T-helper 9 cell (primary cell): ENCODE data around the gene CEP72.
"Not testable (repeated sequence)": the region's sequence is repeated elsewhere in the genome, so short reads cannot be mapped to it uniquely, and the experiment has no call there.

ENCODE experiments used
- DNase-seq: peaks from one replicate; pipeline ENCODE4 v3.0.0-alpha.2; 2020

The CEP72 gene

DNA sequence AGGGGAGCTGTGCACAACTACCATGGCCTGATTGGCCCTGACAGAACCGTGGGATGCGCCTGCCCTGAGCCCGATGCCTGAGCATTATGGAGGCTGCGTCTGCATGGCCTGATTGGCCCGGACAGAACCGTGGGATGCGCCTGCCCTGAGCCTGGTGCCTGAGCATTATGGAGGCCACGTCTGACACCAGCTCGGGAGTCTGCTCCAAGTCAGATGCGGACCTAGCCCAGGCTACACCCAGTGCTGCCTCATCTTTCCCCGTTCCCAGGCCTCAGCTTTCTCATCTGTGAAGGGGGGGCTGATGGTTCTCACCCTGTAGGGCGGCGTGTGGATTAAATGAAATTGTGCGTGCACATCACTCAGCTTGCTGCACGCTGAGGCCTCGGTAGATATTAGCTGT, 7.3 kb downstream of the CEP72 start:
- no peak for DNase-seq

- no peak for DNase-seq
Observed at GRCh38 chr5:620152-620551, 8.0 kb downstream of the CEP72 start.

DNA sequence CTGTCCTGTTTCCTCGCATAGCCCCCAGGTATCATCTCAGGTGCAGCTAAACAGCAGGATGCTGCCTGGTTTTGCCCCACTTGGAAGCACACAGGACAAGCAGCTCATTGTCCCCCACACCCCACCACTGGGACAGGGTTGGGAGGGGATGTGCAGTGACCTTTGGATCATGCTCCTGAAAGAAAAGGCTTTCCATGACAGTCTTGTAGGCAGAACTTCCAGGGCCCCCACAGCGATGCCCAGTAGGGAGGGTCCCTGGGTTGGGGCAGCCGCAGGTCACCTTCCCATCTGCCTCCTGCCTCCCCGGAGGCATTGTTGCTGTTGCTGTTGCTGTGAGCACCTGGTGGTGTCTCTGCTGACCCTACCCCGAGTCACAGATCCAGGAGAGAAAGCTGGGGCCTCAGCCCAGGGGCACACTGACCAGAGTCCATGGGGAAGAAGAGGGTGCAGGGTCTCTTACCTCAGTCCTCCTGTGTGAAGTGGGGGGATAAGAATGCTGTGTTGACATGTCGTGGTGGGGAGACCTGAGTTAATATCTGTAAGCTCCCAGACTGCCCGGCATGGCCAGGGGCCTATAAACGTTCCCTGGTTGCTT, 8.5 kb downstream of the CEP72 start:
- DNase-seq, result no peak

DNA sequence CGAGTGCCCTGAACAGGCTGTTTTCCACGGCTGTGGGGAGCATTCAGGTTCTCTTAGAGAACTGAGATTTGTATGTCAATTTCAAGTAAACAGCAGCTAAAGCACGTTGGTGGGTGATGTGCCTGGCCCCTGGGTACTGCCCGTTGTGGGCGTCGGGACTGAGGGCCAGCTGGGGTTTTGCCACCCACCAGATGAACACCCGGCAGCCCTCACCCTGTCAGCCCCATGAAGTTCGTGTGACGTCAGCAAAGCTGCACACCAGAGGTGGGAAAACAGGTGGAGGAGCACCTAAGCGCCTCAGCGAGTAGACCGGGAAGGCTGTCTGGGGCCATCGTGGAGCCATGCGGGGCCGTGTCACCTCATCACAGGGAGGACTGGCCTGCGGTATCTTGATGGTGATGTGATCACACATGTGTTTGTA, 9.2 kb downstream of the CEP72 start:
- DNase-seq, result no peak

- no peak for DNase-seq
Observed at GRCh38 chr5:622359-622758, 10.2 kb downstream of the CEP72 start.

GRCh38 chr5:622946-623522, 10.9 kb downstream of the CEP72 start:
- no peak for DNase-seq

DNA sequence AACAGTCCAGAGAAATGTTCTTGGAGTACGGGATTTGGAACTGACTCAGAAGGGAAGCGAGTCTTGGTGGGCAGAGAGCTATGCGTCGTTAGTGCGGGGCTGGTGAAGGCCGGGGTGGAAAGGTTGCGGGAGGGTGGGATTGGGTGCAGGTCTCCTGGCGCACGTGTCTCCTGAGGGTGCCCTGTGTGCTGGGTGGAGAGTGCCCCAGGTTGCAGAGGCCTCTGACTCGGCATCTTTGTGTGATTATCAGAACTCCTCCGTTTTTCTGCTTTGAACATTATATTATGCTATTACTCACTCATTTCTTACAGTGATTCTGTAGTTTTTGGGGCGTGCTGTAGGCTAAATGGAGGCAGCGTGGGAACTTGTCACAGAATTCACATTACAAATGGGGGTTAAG, 11.4 kb downstream of the CEP72 start:
- DNase-seq, result no peak

DNA sequence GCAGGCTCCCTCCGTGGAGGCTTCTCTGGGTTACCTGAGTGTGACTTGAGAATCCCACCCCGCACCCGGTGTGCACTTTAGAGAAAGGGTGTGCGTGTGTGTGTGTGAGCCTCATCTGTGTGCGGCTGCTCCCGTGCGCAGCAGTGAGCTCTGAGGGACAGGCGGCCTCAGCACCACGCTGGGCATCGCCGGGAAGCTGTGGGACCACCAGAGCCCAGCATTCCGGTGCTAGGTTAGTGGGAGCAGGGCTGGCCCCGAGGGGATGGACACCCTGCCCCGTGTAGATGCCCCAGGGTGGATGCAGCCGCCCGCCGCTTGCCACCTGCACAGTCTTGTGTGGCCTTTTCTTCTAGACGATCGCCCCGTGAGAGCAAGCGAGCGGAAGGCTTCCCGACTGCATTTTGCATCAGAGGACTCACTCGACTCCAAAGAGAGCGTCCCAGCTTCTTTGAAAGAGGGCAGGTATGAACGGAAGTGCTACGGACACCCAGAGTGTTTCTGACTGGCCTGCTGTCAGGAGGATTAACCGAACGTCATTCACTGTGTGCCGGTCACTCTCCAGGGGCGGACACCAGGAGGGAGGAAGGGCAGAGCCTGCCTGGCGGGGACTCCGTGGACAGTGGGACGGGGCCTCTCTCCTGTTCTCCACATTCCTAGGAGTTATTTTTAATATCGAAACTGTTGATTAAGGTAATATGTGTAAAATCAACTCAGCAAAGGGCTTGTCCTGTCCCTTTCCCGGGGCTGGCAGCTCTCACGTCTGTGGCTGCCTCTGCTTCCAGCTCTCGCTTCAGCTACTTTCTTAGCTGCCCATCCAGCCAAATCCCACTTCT, 12.2 kb downstream of the CEP72 start:
- DNase-seq, result no peak

- DNase-seq, result no peak
Observed at GRCh38 chr5:624951-625230, 12.8 kb downstream of the CEP72 start.

GRCh38 chr5:625516-625915, 13.4 kb downstream of the CEP72 start:
- no peak for DNase-seq

DNA sequence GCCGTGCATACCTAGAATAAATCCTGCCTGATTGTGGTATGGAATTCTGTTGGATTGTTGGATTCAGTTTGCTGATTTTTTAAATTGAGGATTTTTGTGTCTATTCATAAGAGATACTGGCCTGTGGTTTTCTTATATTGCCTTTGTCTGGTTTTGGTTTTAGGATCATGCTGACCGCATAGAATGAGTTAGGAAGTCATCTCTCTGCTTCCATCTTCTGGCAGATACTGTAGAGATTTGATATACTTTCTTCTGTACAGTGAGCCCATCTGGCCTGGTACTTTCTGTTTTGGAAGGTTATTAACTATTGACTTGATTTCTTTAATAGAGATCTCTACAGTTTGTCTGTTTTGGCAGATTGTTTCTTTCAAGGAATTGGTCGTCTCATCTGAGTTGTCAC, 14.7 kb downstream of the CEP72 start:
- no peak for DNase-seq

DNA sequence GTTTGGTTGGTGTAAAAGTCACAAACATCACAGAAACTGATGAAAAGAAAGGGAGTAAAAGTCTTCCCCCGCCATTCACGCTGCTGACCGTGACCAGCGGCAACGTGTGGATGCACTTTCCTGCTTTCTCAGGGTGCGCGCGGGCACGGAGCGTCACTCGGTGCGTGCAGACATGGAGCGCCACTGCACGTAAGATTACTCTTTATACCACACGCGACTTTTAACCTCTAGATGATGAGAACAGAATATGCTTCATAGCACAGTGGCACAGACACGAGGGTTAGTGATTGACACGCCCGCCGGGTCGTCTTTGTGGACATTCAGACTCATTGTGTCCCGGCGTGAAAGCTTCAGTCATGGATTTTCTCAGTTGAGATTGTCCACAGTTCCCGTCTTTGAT, 15.7 kb downstream of the CEP72 start:
- no peak for DNase-seq

DNA sequence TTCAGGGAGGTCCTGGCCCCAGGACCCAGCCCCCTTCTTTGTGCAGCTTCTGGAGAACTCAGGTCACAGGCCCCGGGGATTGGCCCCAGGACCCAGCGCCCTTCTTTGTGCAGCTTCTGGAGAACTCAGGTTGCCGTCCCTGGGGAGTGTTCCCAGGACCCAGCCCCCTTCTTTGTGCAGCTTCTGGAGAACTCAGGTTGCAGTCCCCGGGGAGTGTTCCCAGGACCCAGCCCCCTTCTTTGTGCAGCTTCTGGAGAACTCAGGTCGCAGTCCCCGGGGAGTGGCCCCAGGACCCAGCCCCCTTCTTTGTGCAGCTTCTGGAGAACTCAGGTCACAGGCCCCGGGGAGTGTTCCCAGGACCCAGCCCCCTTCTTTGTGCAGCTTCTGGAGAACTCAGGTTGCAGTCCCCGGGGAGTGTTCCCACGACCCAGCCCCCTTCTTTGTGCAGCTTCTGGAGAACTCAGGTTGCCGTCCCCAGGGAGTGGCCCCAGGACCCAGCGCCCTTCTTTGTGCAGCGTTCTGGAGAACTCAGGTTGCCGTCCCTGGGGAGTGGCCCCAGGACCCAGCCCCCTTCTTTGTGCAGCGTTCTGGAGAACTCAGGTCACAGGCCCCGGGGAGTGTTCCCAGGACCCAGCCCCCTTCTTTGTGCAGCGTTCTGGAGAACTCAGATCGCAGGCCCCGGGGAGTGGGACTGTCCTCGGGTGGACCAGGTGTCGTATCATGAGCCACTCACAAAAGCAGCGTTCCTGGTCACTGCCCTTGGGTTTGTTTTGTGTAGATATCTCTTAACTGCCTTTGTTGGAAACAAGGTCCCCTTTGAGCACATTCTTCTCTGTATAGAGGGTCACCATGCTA, 16.4 kb downstream of the CEP72 start:
- DNase-seq, result not testable (repeated sequence)

- DNase-seq, result no peak
Observed at GRCh38 chr5:633501-633955, 21.4 kb downstream of the CEP72 start.

DNA sequence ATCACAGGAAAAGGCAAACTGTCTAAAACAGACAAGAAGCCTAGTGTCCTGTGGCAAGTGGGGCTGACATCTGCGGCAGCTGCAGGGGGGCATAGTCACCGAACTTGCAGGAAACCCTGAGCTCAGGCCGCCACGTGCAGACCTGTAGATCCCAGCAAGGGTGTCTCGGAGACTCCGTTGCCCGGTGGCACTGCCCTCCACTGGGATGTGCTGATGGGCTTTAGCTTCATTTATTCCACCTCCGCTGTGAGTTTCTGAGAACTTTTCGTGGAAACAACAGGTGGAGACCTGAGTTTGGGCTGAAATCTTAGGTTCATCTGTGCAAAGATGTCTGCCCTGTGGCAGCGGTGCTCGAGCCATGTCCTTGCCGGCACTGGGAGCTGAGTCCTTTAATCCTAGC, 22.1 kb downstream of the CEP72 start:
- DNase-seq, result no peak

DNA sequence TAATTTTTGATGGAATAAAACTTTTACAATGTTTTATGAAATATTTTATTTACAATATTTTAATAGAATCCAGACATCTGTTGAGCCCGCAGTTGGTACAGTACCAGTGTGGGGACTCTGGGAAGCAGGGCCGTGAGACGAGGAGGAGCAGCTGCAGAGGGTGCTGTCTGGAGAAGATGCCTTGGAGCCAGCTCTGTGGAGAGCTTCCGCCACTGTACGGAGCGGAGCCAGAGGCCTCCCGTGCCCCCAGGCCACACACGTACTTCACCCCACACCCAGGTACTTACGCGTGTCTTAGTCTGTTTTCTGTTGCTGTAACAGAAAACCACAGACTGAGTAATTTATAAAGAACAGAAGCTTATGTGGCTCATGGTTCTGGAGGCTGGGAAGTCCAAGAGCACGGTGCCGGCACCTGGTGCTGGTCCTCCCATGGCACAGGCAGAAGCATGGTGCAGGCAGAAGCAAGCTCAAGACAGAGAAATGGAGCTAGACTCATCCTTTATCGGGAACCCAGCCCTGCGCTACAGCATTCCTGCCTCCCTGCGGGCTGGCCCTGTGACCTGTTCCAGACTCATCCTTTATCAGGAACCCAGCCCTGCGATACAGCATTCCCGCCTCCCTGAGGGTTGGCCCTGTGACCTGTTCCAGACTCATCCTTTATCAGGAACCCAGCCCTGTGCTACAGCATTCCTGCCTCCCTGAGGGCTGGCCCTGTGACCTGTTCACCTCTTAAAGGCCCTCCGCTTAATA, 23.3 kb downstream of the CEP72 start:
- no peak for DNase-seq

GRCh38 chr5:636951-637350, 24.8 kb downstream of the CEP72 start:
- no peak for DNase-seq

GRCh38 chr5:637581-638450, 25.7 kb downstream of the CEP72 start:
- DNase-seq, result no peak

GRCh38 chr5:638501-639252, 26.5 kb downstream of the CEP72 start:
- no peak for DNase-seq

DNA sequence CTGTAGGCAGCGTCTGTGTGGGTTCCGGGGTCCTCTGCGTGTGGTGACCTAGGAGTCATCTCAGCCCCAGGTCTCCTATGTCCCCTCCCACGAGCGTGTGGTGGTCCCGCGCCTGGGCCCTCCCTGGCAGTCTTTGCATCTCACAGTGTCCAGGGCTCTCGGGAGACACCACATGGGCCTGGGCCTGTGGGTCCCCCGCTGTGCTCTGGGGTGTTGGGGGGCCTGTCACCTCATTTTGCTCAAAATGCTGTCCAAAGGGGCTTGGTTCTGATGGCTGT, 27.1 kb downstream of the CEP72 start:
- no peak for DNase-seq

DNA sequence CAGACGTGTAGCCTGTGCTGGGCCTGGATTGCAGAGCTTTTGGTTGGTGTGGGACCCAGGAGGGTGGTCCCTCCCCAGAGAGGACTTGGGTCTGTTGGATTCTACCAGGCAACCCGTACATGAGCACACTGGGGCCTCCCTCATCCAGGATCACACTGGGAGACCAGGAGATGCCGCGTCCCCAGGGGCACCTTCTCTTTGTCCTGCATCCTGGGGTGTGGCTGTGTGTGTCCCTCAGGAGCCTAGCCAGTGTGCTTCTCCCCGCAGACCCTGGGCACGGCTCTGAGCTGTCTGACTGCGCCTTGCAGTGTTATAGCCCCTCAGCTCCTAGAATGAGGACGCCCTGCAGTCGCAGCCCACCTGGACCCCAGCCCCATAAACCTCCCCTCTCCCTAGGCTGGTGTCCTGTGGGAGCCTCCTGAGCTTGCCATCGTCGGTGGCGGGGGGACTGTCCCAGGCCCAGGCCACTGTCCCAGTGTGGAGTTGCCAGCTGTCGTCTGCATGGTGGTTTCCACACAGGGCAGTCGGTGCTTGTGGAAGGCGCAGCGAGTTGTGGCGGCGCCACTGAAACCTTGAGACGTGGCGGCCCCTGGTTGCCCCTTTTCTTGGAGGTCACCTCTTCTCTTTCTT, 27.6 kb downstream of the CEP72 start:
- no peak for DNase-seq
